22Rv1 (cell line): Measurements from ENCODE around the gene GNG12.

Source experiments
- ZFX ChIP-seq: fragments of 450-650 bp; IDR thresholded peaks from 2 replicates; pipeline ENCODE4 v1.6.1; 2017; ENCODE audit warnings: antibody characterized with exemption, borderline replicate concordance
- TF ChIP-seq, protein P1 (sequence below): fragments of 450-650 bp; IDR thresholded peaks from 2 replicates; pipeline ENCODE4 v1.5.1; 2017; ENCODE audit warnings: mild to moderate bottlenecking

DNA sequence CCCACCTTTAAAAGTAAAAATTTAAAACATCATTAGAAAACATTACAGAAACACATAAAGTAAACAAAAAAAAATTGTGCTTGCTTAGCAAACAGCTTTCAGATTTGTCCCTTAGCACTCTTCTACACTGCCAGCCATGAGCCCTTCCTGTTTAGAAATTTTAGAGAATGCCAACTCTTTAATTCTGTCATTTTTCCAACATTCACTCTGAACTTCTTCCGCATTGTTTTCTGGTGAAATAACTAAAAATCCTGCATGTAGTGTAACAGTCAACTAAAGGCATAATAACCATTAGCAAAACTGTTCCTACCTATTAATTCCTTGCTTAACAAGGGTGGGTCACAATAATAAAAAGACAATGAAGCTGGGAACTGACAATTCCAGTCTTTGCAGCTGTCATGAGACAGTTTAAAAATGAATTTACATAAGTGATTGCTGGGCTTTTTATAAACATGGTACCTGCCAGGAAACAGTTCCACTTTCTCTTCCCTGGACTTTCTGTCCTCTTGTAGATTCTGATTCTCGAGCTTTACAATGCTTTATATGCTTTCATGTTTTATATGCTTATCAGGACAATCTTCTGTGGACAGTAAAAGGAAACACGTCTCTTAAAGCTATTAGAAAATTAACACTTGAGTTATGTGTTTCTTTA, 19.0 kb downstream of the GNG12 start:
- TF ChIP-seq, protein P1, sequence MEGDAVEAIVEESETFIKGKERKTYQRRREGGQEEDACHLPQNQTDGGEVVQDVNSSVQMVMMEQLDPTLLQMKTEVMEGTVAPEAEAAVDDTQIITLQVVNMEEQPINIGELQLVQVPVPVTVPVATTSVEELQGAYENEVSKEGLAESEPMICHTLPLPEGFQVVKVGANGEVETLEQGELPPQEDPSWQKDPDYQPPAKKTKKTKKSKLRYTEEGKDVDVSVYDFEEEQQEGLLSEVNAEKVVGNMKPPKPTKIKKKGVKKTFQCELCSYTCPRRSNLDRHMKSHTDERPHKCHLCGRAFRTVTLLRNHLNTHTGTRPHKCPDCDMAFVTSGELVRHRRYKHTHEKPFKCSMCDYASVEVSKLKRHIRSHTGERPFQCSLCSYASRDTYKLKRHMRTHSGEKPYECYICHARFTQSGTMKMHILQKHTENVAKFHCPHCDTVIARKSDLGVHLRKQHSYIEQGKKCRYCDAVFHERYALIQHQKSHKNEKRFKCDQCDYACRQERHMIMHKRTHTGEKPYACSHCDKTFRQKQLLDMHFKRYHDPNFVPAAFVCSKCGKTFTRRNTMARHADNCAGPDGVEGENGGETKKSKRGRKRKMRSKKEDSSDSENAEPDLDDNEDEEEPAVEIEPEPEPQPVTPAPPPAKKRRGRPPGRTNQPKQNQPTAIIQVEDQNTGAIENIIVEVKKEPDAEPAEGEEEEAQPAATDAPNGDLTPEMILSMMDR = no peak
- no peak for TF ChIP-seq ZFX
